ENCODE measurements around the gene SDR9C7. TPM values are rescaled to one million over a fixed set of nuclear protein-coding genes. Genes with fewer than 3 reads are reported as not detected.
"Not testable (repeated sequence)": the region's sequence is repeated elsewhere in the genome, so short reads cannot be mapped to it uniquely, and the experiment has no call there.

The SDR9C7 gene
- total RNA-seq, 1 donor from 2014 or later, result not detected

DNA sequence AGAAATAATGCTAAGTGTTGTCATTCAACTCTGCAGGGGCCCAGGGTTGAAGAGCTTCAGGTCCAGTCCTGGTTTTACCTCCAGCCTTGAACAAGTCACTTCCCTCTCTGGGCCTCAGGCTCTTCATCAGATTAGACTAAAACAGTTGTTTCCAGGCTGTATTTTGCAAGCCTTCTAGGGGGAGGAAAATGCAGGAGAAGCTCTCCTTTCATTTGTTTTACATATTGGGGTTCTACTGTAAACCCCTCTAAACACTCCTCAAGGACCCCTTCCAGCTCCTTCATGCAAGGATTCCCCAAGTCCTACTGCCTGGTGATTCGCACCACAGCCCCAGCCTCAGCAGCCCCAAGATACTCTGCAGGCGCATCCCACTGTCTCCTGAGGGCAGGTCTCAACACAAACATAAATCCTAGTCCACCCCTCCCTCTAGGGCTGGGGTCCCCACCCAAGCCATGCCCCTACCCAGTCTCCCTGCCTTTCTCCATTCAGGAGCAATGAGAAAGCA lies 2.7 kb downstream of the SDR9C7 start:
- TF ChIP-seq CTCF (conservative IDR thresholded peaks at IDR 0.05; ENCODE audit: low read depth, low read length), result no peak
- H3K4me3 ChIP-seq (ENCODE audit: low read depth, low read length), result no peak overlapping the region
- DNase-seq (ENCODE audit: low read depth), result no peak

DNA sequence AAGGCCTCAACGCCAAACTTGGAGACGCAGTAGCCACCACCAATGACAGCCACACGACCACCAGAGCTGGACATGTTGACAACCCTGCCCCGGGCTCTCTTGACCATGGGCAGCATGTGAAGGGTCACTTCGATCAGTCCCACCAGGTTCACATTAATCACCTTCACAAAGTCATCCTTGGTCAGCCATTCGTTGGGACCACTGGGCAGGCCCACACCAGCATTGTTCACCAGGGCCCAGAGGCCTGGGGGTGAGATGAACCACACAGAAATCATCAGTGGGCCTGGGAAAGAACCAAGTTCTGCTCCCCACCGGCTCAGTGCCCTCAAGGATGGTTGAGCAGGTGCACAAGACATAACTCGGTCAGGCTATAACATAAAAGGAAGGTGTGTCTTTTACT lies 4.0 kb downstream of the SDR9C7 start:
- no peak for DNase-seq (ENCODE audit: low read depth)
- TF ChIP-seq CTCF (conservative IDR thresholded peaks at IDR 0.05; ENCODE audit: low read depth, low read length), result no peak
- no peak overlapping the region for H3K4me3 ChIP-seq (ENCODE audit: low read depth, low read length)

- DNase-seq (ENCODE audit: low read depth), result no peak
- no peak overlapping the region for H3K4me3 ChIP-seq (ENCODE audit: low read depth, low read length)
- no peak for TF ChIP-seq CTCF (conservative IDR thresholded peaks at IDR 0.05; ENCODE audit: low read depth, low read length)
Observed at GRCh38 chr12:56929780-56930179, 4.4 kb downstream of the SDR9C7 start.

DNA sequence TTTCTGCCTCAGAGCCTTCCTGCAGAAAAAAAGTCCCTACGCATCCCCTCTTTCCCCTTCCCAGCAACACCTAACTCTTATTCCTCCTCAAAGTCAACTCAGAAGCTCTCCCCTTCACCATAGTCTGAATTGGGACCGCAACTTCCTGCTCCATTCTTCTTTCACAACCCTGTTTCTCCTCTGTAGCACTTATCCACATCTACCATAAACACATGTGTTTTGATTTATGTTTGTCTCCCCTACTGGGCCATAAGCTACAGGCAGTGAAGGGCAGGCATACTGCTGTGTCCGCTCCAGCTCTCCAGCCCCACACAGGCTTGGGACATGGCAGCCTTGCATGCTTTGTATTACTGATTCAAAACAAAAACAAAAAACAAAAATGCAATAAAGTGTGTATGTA lies 5.9 kb downstream of the SDR9C7 start:
- DNase-seq (ENCODE audit: low read depth), result no peak
- TF ChIP-seq CTCF (conservative IDR thresholded peaks at IDR 0.05; ENCODE audit: low read depth, low read length), result no peak
- H3K4me3 ChIP-seq (ENCODE audit: low read depth, low read length), result no peak overlapping the region

DNA sequence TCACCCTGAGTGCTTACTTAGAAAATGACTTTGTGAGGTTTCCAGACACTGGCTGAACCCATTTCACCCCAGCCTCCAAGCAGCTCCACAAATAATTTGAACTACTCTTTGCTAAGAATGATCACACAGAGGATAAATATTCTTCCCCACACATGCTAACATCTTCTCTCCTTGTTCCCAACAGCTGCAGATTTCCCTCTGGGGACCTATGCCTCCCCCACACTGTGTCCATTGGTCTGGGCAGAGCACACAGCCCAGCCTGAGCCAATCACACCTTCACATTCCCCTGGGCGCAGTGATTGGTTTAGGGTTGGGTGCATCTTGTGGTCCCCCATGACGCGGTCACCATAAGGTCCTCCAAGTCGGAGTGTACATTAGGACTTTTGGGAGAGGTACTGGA lies 6.9 kb downstream of the SDR9C7 start:
- no peak for DNase-seq (ENCODE audit: low read depth)
- H3K4me3 ChIP-seq (ENCODE audit: low read depth, low read length), result no peak overlapping the region
- TF ChIP-seq CTCF (conservative IDR thresholded peaks at IDR 0.05; ENCODE audit: low read depth, low read length), result no peak

DNA sequence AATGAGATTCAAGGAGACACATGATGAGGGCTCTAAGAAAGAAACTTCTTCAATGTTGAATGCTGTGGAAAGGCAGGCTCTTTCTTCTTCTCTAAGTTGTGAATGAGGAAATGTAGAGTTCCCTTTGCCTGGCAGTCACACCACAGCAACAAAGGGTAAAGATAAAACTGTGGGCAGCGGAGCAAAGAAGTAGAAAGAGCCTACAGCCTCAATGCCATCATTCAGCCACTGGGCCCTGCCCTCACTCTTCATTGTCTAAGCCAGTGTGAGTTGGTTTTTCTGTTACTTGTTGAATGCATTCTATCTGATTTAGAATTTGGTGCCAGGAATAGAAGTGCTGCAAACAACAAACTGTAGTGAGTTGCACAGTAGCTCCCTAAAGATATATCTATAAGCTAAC lies 12.2 kb downstream of the SDR9C7 start:
- TF ChIP-seq CTCF (conservative IDR thresholded peaks at IDR 0.05; ENCODE audit: low read depth, low read length), result no peak

DNA sequence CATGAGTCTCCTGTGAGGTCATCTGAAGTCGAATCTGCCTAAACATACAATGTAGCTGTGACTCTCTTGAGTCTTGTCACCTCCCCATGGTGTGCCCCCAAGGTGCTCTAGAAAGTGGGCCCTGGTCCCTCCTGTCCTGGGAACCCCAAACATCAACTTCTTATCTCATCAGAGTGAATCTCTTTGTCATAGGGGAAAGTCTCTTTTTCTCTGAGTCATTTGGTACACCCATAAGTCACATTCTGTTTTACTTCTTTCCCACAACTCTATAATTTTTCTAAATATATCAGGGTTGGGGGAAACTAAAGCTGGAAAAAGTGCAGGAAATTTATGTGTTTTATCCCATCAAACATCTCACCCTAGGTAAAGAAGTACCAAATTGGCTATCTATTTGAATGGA lies 12.9 kb downstream of the SDR9C7 start:
- H3K4me3 ChIP-seq (ENCODE audit: low read depth, low read length), result no peak overlapping the region
- TF ChIP-seq CTCF (conservative IDR thresholded peaks at IDR 0.05; ENCODE audit: low read depth, low read length), result no peak
- no peak for DNase-seq (ENCODE audit: low read depth)

More for the DNA sequence above, 12.2 kb downstream of the SDR9C7 start:
- DNase-seq (ENCODE audit: low read depth), result no peak
- no peak overlapping the region for H3K4me3 ChIP-seq (ENCODE audit: low read depth, low read length)

DNA sequence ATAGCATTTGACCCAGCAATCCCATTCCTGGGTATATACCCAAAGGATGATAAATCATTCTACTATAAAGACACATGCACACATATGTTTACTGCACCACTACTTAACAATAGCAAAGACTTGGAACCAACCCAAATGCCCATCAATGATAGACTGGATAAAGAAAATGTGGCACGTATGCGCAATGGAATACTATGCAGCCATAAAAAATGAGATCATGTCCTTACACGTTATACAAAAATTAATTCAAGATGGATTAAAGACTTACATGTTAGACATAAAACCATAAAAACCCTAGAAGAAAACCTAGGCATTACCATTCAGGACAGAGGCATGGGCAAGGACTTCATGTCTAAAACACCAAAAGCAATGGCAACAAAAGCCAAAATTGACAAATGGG lies 16.1 kb downstream of the SDR9C7 start:
- not testable (repeated sequence) for DNase-seq (ENCODE audit: low read depth); H3K4me3 ChIP-seq (ENCODE audit: low read depth, low read length)
